Neural progenitor cell (in vitro differentiated cells): Measurements from ENCODE around the gene PLD2.

Experiments used
- CTCF ChIP-seq: fragments of 200-600 bp; sonication (generic); IDR thresholded peaks from 2 replicates; pipeline ENCODE4 v1.5.1; 2017; ENCODE audit warnings: antibody characterized with exemption, mild to moderate bottlenecking
- EZH2 ChIP-seq: fragments of 200-600 bp; sonication (generic); IDR thresholded peaks from 2 replicates; pipeline ENCODE4 v1.6.1; 2017; ENCODE audit warnings: antibody characterized with exemption, mild to moderate bottlenecking, moderate library complexity
- EZH2phosphoT487 ChIP-seq: fragments of 200-600 bp; sonication (generic); IDR thresholded peaks from 2 replicates; pipeline ENCODE4 v1.6.1; 2017; ENCODE audit warnings: antibody characterized with exemption

GRCh38 chr17:4843321-4844000, 36.5 kb downstream of the PLD2 start:
- TF ChIP-seq CTCF (no peak), EZH2phosphoT487 (no peak), EZH2 (no peak)
